ENCODE measurements around the gene PRDM16. TPM values are rescaled to one million over a fixed set of nuclear protein-coding genes. Genes with fewer than 3 reads are reported as not detected.

The PRDM16 gene
- total RNA-seq, 1 experiment from 2014 or later = 0.04 TPM

- H3K4me3 ChIP-seq (ENCODE audit: low read length) = no peak overlapping the region
- H3K27ac ChIP-seq (ENCODE audit: low read length) = no peak overlapping the region
- H3K9me2 ChIP-seq (replicated peaks; ENCODE audit: low read length) = no peaks in the 10 kb centered on the region
- H3K27me3 ChIP-seq (ENCODE audit: low read length) = peaks cover 88% of the 10 kb centered on the region
- BruUV-seq (replicated peaks) = no TSS peak
- H3K79me2 ChIP-seq (ENCODE audit: low read length) = no peaks in the 10 kb centered on the region
- H3F3A ChIP-seq (ENCODE audit: low read length, unreplicated experiment) = no peaks in the 10 kb centered on the region
- ATAC-seq (no peak; the same call in 1 of the 2 replicates), DNase-seq (no peak)
- H4K20me1 ChIP-seq (ENCODE audit: low read length) = no peaks in the 10 kb centered on the region
- H3K9me3 ChIP-seq (ENCODE audit: low read length) = no peaks in the 10 kb centered on the region
- no peaks in the 10 kb centered on the region for H3K36me3 ChIP-seq (ENCODE audit: low read depth, low read length)
- no peak overlapping the region for H2AFZ ChIP-seq (ENCODE audit: low read length)
- H3K4me1 ChIP-seq (ENCODE audit: insufficient read depth, low read length) = no peaks in the 10 kb centered on the region
- no peak overlapping the region for H3K9ac ChIP-seq (ENCODE audit: low read length)
- intact Hi-C loops (cut with micrococcal nuclease) = no loop called here
- no peak for TF ChIP-seq EZH2phosphoT487 (IDR thresholded peaks at IDR 0.05; ENCODE audit: borderline replicate concordance, low read length)
- TF ChIP-seq CTCF (conservative IDR thresholded peaks at IDR 0.05; ENCODE audit: low read depth, low read length) = no peak
- no peak for TF ChIP-seq EZH2 (IDR thresholded peaks at IDR 0.05; ENCODE audit: low read length, unreplicated experiment)
- CTCF ChIA-PET = no interaction called here
- no peak overlapping the region for H3K4me2 ChIP-seq (ENCODE audit: low read length)
- POLR2A ChIA-PET (ENCODE audit: unreplicated experiment) = no interaction called here
Measured at GRCh38 chr1:3075666-3076362, 6.8 kb downstream of the PRDM16 start.

DNA sequence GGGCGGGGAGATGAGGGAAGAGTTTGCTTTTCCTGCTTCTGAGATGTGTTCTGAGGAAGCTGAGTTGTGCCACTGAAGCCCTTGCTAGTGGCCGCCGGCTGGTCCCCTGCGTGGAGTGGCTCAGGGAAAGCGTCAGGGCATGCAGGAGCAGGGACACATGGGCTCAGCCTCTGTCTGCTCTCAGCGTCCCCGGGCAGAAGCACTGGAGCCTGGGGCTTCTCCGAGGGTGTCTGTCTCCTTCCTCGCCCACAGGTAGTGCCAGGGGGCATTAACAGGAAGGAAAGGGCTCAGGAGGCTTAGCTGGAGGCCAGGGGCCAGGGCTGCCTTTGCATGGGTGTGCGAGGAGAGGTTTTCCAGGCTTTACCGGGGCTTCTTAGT lies 7.3 kb downstream of the PRDM16 start:
- Histone ChIP-seq H3K36me3 (ENCODE audit: low read depth, low read length) (no peaks in the 10 kb centered on the region), H3K9me3 (ENCODE audit: low read length) (no peaks in the 10 kb centered on the region), H3K27ac (ENCODE audit: low read length) (no peak overlapping the region), H3K79me2 (ENCODE audit: low read length) (no peaks in the 10 kb centered on the region), H2AFZ (ENCODE audit: low read length) (no peak overlapping the region), H4K20me1 (ENCODE audit: low read length) (no peaks in the 10 kb centered on the region), H3K9ac (ENCODE audit: low read length) (no peak overlapping the region), H3K4me1 (ENCODE audit: insufficient read depth, low read length) (no peaks in the 10 kb centered on the region), H3F3A (ENCODE audit: low read length, unreplicated experiment) (no peaks in the 10 kb centered on the region), H3K27me3 (ENCODE audit: low read length) (peaks cover 90% of the 10 kb centered on the region), H3K4me2 (ENCODE audit: low read length) (no peak overlapping the region), H3K4me3 (ENCODE audit: low read length) (no peak overlapping the region), H3K9me2 (replicated peaks; ENCODE audit: low read length) (no peaks in the 10 kb centered on the region)
- no peak for TF ChIP-seq CTCF (conservative IDR thresholded peaks at IDR 0.05; ENCODE audit: low read depth, low read length)
- TF ChIP-seq EZH2 (IDR thresholded peaks at IDR 0.05; ENCODE audit: low read length, unreplicated experiment) = no peak
- TF ChIP-seq EZH2phosphoT487 (IDR thresholded peaks at IDR 0.05; ENCODE audit: borderline replicate concordance, low read length) = no peak
- BruUV-seq (replicated peaks) = no TSS peak
- ATAC-seq (no peak; the same call in 1 of the 2 replicates), DNase-seq (no peak)
- ChIA-PET CTCF (no interaction called here), POLR2A (ENCODE audit: unreplicated experiment) (no interaction called here)
- intact Hi-C loops (cut with micrococcal nuclease) = no loop called here

GRCh38 chr1:3077081-3077480 lies 8.1 kb downstream of the PRDM16 start:
- no peak for DNase-seq
- no peak overlapping the region for H2AFZ ChIP-seq (ENCODE audit: low read length)
- CTCF ChIA-PET = no interaction called here
- intact Hi-C loops (cut with micrococcal nuclease) = no loop called here
- no peaks in the 10 kb centered on the region for H4K20me1 ChIP-seq (ENCODE audit: low read length)
- TF ChIP-seq EZH2 (IDR thresholded peaks at IDR 0.05; ENCODE audit: low read length, unreplicated experiment) = no peak
- TF ChIP-seq CTCF (conservative IDR thresholded peaks at IDR 0.05; ENCODE audit: low read depth, low read length) = no peak
- TF ChIP-seq EZH2phosphoT487 (IDR thresholded peaks at IDR 0.05; ENCODE audit: borderline replicate concordance, low read length) = no peak
- no peak for ATAC-seq
- H3K27me3 ChIP-seq (ENCODE audit: low read length) = peaks cover 90% of the 10 kb centered on the region
- H3K9me2 ChIP-seq (replicated peaks; ENCODE audit: low read length) = no peaks in the 10 kb centered on the region
- no peak overlapping the region for H3K4me3 ChIP-seq (ENCODE audit: low read length)
- H3K4me1 ChIP-seq (ENCODE audit: insufficient read depth, low read length) = no peaks in the 10 kb centered on the region
- H3K9ac ChIP-seq (ENCODE audit: low read length) = no peak overlapping the region
- POLR2A ChIA-PET (ENCODE audit: unreplicated experiment) = no interaction called here
- H3F3A ChIP-seq (ENCODE audit: low read length, unreplicated experiment) = no peaks in the 10 kb centered on the region
- no peak overlapping the region for H3K27ac ChIP-seq (ENCODE audit: low read length)
- H3K79me2 ChIP-seq (ENCODE audit: low read length) = no peaks in the 10 kb centered on the region
- no TSS peak for BruUV-seq (replicated peaks)
- H3K4me2 ChIP-seq (ENCODE audit: low read length) = no peak overlapping the region
- no peaks in the 10 kb centered on the region for H3K9me3 ChIP-seq (ENCODE audit: low read length)
- H3K36me3 ChIP-seq (ENCODE audit: low read depth, low read length) = no peaks in the 10 kb centered on the region
